HG02852 (cell line): ENCODE data around the gene ILF3.
"Not testable (repeated sequence)": the region's sequence is repeated elsewhere in the genome, so short reads cannot be mapped to it uniquely, and the experiment has no call there.

Experiments used
- ATAC-seq: cut with Tn5 transposase; IDR thresholded peaks from one replicate; pipeline ENCODE4 v1.9.1; 2021; ENCODE audit warnings: mild to moderate bottlenecking, moderate library complexity; ENCODE audit not compliant: unreplicated experiment

The ILF3 gene

DNA sequence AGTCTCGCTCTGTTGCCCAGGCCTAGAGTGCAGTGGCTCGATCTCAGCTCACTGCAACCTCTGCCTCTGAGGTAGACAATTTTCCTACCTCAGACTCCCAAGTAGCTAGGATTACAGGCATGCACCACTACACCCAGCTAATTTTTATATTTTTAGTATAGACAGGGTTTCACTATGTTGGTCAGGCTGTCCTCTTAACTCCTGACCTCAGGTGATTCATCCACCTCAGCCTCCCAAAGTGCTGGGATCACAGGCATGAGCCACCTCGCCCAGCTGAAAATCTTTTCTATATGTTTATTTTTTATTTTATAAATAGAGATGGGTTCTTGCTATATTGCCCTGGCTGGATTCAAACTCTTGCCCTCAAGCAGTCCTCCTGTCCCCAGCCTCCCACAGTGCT is 17.8 kb downstream of the ILF3 start:
- ATAC-seq: not testable (repeated sequence)

DNA sequence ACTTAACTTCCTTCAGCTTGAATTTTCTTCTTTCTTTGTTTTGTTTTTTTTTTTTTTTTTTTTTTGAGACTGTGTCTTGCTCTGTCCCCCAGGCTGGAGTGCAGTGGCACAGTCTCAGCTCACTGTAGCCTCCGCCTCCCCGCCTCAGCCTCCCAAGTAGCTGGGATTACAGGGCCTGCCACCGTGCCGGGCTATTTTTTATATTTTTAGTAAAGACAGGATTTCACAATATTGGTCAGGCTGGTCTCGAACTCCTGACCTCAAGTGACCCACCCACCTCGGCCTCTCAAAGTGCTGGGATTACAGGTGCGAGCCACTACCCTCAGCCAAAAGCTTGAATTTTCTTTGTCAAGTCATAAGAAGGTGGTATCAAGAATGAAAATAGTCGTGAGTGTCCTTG is 21.1 kb downstream of the ILF3 start:
- not testable (repeated sequence) for ATAC-seq

DNA sequence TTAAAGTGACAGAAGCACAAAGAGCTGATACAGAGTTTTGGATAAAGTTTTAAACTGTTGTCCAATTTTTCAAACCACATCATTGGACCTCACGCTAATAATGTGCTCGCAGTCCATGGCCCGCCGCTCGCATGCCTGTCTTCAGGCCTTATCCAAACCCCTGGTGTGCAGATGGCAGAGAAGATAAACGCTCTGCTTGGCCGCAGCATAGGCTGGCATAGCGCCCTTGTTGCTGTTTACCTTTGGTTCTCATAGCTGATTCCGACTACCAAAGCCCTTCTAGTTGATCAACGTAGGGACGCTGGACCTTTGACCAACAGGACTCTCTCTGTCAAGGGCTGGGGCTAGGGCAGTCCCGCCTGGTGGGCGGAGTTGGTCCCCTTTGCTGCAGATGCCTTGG is 23.6 kb downstream of the ILF3 start:
- no peak for ATAC-seq

DNA sequence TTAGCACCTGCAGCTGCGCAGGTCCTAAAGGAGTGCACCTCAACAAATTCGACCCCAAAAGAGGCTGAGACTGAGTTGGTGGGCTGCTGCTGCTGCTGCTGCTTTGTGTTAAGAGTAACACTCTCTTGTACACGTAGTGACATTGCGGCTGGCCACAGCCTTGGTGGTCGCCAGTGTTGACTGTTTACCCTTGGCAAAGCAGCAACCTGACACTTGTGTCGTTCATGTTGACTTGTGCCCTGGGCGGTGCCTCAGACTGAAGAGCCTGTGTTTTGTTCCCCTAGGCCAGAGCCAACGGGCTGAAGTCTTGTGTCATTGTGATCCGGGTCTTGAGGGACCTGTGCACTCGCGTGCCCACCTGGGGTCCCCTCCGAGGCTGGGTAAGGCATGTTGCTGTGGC is 24.7 kb downstream of the ILF3 start:
- no peak for ATAC-seq

DNA sequence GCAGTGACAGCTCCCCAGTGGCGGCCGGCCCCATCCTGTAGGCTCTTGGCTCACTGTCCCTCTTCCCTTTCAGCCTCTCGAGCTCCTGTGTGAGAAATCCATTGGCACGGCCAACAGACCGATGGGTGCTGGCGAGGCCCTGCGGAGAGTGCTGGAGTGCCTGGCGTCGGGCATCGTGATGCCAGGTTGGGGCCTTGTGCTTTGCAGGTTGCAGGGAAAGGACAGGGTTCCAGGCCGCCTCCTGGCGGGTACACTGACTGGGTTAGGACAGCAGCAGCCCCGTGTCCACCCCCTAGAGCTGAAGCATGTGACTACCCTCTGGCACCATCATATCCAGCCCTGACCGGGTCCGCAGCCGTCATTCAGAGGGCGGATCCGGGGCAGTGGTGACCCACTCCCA is 25.6 kb downstream of the ILF3 start:
- no peak for ATAC-seq

DNA sequence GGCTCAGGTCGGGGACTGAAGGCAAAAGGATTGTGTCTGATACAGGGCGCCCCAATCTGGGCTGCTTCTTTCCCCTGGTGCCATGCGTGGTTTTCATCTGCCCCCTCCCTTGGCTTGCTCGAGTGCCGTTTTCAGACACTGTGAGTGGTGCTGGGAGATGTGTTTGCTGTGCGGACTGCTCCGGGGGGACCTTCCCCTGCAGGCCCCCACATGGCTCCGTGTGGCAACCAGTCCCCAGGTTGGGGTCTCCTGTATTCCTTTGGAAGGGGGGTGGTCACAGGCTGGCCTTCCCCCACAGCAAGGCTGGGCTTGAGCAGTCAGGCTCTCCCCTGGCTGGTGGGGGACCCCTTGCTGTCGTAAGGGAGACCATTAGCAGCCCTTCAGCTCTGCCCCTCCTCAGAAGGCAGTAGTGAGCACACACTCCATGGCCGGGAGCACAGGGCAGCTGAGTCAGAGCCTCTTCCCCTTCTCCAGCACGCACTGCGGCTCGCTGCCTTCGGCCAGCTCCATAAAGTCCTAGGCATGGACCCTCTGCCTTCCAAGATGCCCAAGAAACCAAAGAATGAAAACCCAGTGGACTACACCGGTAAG is 26.5 kb downstream of the ILF3 start:
- no peak for ATAC-seq

- no peak for ATAC-seq
Observed at GRCh38 chr19:10681658-10682057, 27.5 kb downstream of the ILF3 start.

DNA sequence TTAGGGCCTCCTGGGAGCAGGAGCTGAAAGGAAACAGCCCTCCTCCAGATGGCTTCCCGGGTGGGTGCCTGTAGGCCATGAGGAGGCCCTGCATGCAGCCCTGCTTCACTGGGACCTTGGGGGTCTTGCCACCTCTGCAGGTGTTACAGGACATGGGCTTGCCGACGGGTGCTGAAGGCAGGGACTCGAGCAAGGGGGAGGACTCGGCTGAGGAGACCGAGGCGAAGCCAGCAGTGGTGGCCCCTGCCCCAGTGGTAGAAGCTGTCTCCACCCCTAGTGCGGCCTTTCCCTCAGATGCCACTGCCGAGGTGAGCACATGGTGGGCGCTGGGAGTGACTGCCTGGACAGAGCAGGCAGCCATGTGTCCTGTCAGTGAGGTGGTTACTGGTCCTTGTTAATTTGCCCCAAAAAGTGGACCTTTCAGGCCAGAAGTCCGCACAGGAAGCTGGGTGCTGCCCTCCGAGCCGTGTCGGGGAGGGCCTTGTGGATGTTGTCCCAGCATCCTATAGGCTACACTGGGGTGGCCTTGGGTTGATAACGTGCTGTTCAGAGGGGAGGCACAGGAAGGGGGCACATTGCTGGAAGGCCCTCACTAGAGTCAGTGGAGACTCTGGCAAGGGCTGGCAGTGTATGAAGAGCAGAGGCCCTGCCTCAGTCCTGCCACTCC is 28.4 kb downstream of the ILF3 start:
- no peak for ATAC-seq

DNA sequence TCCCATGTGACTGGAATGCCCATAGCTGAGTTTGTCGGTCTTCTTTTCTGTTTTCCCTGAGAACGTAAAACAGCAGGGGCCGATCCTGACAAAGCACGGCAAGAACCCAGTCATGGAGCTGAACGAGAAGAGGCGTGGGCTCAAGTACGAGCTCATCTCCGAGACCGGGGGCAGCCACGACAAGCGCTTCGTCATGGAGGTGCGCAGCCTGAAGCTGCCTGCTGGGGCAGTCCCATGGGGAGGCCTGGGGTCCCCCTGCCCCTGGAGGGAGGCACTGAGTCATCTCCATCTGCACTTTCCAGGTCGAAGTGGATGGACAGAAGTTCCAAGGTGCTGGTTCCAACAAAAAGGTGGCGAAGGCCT is 28.9 kb downstream of the ILF3 start:
- ATAC-seq: no peak

GRCh38 chr19:10683582-10683981 is 29.4 kb downstream of the ILF3 start:
- ATAC-seq: no peak

DNA sequence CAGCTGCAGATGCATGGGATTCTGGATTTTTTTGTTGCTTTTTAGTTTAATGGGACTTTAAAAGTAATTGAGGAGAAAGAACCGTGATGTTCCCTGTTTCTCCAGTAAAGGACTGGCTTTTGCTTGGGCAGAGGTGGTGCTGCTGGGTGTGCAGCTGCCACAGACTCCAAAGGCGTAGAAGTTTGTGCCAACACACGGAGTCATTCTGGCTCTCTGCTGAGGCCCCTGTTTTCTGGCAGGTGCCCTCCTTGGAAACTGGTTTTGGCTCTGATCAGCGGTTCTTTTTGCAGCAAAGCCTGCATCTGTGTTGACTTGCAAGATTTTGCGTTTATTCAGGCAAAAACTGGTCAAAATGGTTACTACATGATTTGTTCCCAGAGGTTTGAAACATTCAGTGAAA is 31.1 kb downstream of the ILF3 start:
- no peak for ATAC-seq

- ATAC-seq: no peak
Observed at GRCh38 chr19:10686193-10686592, 32.0 kb downstream of the ILF3 start.

DNA sequence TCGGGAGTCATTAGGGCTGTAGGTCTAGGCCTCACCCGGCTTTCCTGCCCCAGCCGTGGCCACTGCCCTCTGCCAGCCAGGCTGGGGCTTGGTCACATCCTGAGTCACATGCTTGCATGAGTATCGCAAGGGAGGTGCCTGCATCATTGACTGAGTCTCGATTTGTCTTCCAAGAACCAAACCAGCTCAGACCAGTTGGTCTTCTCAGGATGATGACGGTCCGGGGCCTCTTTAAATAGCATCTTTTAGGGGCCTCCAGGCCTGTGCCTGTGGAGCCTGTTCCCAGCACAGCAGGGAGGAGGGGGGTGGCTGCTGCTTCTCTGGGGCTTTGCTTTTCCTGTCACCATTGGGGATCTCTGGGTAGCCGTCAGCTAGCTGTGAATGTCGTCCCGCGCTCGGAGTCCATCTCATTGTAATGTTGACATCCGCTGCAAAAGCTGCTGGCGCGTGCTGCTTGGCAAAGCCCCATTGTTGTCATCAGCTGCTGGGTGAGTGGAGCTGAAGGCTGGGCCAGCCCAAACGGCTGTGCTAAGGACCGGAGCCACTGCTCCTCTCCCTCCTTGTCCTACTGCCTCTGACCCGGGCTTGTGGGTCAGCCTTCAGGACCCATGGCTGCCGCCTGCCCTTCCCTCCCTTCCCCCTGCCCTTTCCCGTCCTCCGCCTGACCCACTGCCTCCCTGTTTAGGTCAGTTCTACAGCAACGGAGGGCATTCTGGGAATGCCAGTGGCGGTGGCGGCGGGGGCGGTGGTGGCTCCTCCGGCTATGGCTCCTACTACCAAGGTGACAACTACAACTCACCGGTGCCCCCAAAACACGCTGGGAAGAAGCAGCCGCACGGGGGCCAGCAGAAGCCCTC is 32.7 kb downstream of the ILF3 start:
- ATAC-seq: no peak

GRCh38 chr19:10687518-10688288 is 33.6 kb downstream of the ILF3 start:
- no peak for ATAC-seq

DNA sequence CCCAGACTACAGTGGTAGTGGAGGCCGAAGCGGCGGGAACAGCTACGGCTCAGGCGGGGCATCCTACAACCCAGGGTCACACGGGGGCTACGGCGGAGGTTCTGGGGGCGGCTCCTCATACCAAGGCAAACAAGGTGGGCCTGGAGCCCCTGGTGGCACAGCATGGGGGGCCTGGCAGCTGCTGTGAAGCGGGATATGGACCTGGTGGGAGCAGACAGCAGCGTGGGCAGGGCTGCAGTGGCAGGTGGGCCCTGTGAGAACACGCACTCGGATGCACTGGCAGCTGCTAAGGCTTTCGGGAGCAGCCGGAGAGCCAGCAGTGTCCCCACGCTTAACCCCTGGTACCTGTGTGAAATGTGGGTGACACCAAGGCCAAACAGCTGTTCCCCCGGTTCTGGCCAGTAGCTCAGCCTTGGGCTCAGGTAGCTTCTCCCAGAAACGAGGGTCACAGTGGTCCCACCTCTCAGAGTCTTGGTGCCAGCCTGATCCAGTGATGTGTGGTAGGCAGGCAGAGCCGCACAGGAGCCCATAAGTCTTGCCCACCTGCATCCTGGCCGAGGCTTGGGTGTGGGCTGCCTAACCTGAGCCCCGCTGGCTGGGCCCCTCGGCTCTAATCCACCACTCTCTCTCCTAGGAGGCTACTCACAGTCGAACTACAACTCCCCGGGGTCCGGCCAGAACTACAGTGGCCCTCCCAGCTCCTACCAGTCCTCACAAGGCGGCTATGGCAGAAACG is 34.6 kb downstream of the ILF3 start:
- no peak for ATAC-seq

DNA sequence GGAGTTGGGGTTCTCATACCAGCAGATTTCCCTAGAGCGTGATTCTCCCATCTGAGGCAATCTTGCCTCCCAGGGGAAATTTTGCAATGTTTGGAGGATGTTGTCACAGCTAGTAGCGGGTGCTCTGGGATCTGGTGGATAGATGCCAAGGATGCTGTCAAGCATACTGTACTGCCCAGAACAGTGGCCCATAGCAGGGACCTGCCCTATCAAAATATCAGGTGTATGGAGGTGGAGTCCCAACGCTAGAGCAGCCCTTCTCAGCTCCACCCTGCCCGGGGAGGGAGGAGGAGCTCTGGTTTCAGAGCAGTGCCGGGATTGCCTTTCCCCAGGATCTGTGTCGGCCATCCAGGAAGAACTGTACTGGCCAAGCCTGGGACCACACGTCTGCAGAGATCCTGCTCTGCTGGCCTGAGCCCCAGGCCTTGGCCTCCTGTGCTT is 36.2 kb downstream of the ILF3 start:
- ATAC-seq: no peak

GRCh38 chr19:10691178-10691881 is 37.2 kb downstream of the ILF3 start:
- ATAC-seq: no peak

DNA sequence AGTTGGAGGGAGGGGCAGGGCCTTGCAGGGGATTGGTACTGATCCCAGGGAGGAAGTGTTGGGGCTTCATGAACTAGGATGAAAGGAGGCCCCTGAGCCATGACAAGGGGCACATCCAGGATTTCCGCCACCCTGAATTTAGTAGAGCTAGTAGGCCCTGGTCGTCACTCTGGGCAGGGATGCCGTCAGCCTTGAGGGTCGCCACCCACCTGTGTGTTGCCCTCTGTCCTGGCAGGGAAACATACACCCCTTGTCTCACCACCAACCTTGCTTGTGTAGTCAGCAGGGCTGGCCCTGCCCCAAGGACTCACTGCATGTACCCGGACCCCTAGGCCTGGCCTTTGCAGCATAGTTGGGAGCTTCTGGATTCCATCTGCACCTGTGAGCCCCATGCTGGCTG is 37.7 kb downstream of the ILF3 start:
- ATAC-seq: no peak

DNA sequence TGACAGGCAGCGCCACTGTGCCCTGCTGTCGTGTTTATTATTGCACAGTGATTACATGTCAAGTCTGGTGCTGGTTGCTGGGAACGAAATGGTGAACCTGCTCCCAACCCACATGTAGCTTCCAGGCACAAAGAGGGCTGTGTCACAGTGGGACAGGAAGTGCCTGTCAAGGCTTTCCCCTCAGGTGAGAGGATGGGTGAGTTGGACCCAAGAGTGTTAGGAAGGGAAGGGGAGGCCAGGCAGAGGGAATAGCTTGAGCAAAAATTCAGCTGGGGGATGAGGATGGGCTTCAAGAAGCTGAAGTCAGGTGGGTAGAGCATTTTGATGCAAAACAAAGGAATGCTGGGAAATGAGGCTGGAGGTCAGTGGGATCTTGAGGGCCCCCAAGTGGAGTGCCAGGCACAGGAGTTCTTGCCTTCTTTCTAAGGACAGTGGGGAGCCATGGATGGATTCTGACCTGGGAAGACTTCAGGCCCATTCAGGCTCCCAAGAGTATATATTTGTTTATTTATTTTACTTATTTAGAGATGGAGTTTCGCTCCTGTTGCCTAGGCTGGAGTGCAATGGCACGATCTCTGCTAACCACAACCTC is 38.6 kb downstream of the ILF3 start:
- no peak for ATAC-seq
